ENCODE results near the gene BLVRB. TPM values are rescaled to one million over a fixed set of nuclear protein-coding genes. Genes with fewer than 3 reads are reported as not detected.

The BLVRB gene
- total and polyA plus RNA-seq, 2 donors (not counting 3 experiments of a cell fraction or from before 2014, with no cell fraction given): 30.8 to 113 TPM

DNA sequence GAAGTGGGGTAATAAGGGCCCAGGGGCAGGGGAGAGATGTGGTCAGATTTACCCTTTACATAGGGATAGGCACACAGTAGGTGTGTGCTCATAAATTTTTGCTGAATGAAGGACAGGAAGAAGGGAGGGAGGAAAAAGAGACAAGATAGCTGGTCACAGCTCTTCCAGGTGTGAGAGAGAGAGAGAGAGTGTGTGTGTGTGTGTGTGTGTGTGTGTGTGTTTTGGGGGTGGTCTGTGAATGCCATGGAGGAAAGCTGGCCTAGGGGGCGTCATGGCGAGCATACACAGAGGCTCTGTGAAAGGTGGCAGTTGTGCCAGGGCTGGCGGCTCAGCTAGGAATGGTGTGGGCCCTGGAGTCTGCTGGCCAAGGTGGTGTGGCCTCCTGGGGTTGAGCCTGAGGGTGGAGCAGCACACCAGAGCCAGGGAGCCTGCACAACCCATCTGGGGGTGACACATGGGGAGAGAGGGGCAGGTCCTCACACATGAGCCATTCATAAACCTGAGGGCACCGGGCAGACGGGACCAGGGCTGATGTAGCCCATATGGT lies 46.4 kb downstream of the BLVRB start:
- Histone ChIP-seq H3K9ac (replicated peaks; ENCODE audit: extremely low read depth, insufficient read depth, low read length) (no peak overlapping the region), H3K27ac (ENCODE audit: insufficient read depth, low read depth, low read length) (no peak overlapping the region), H3K36me3 (ENCODE audit: control insufficient read depth in 2 of 2, extremely low read depth in 1 of 2, insufficient read depth in 2 of 2, low read length in 2 of 2) (peaks cover 8 to 9% of the 10 kb centered on the region in 2 experiments), H3K9me1 (replicated peaks; ENCODE audit: control insufficient read depth, extremely low read depth, insufficient read depth, low read length) (no peaks in the 10 kb centered on the region), H3K9me3 (replicated peaks; ENCODE audit: control insufficient read depth, insufficient read depth, low read length) (no peaks in the 10 kb centered on the region), H3K27me3 (ENCODE audit: control insufficient read depth in 2 of 2, insufficient read depth in 2 of 2, low read length in 2 of 2) (no peaks in the 10 kb centered on the region), H3K4me2 (ENCODE audit: insufficient read depth, low read length) (no peak overlapping the region), H2AFZ (ENCODE audit: low read depth, low read length) (no peak overlapping the region), H3K4me1 (ENCODE audit: control insufficient read depth, extremely low read depth, insufficient read depth, low read length) (peaks cover 21% of the 10 kb centered on the region), H3K4me3 (replicated peaks in 1 of 3; ENCODE audit: insufficient read depth in 1 of 3, low read depth in 1 of 3, low read length in 3 of 3) (no peak overlapping the region), H4K20me1 (replicated peaks; ENCODE audit: control insufficient read depth, extremely low read depth, insufficient read depth, low read length) (no peaks in the 10 kb centered on the region), H3K79me2 (ENCODE audit: control insufficient read depth, insufficient read depth, low read length) (peaks cover 20% of the 10 kb centered on the region)
- ChIA-PET POLR2A (no interaction called here), CTCF (interaction anchor here (3.7 kb wide), 1 partner anchor 46 kb away, joined by 43 read pairs; the partner anchor contains the start of genes BLVRB and SPTBN4)
- no TSS peak for BruUV-seq (replicated peaks)
- TF ChIP-seq MAX (IDR thresholded peaks at IDR 0.05; ENCODE audit: insufficient read depth, insufficient read length) (no peak), CTCF (IDR thresholded peaks at IDR 0.05; ENCODE audit: extremely low read depth in 1 of 2, insufficient read depth in 1 of 2, low read depth in 1 of 2, low read length in 2 of 2) (no peak), POLR2AphosphoS5 (IDR thresholded peaks at IDR 0.05; ENCODE audit: insufficient read depth, low read depth, low read length) (no peak)
- DNase-seq (ENCODE audit: low read depth, low spot score): no peak
- intact Hi-C loops (cut with micrococcal nuclease) (no loop called here), dilution Hi-C loops (cut with MboI; ENCODE audit: extremely low pct_ligation_motif_present, low sequenced_read_pairs) (no loop called here)
- FAIRE-seq: no peak

GRCh38 chr19:40418040-40418439 lies 47.5 kb downstream of the BLVRB start:
- no peaks in the 10 kb centered on the region for H3K27me3 ChIP-seq (ENCODE audit: control insufficient read depth in 2 of 2, insufficient read depth in 2 of 2, low read length in 2 of 2)
- TF ChIP-seq POLR2AphosphoS5 (IDR thresholded peaks at IDR 0.05; ENCODE audit: insufficient read depth, low read depth, low read length) (no peak), MAX (IDR thresholded peaks at IDR 0.05; ENCODE audit: insufficient read depth, insufficient read length) (no peak), GATA2 (IDR thresholded peaks at IDR 0.05; ENCODE audit: insufficient read depth, insufficient read length, low read depth, low read length) (no peak), JUN (IDR thresholded peaks at IDR 0.05; ENCODE audit: borderline replicate concordance, insufficient read depth, insufficient read length, low read depth) (no peak), CTCF (IDR thresholded peaks at IDR 0.05; ENCODE audit: extremely low read depth in 1 of 2, insufficient read depth in 1 of 2, low read depth in 1 of 2, low read length in 2 of 2) (no peak), MYC (IDR thresholded peaks at IDR 0.05; ENCODE audit: low read depth, low read length) (no peak), FOS (IDR thresholded peaks at IDR 0.05; ENCODE audit: borderline replicate concordance, insufficient read depth, low read length) (no peak), EZH2 (IDR thresholded peaks at IDR 0.05; ENCODE audit: borderline replicate concordance, low read depth, low read length, severe bottlenecking) (no peak), POLR2A (IDR thresholded peaks at IDR 0.05; ENCODE audit: low read depth, low read length) (no peak)
- H2AFZ ChIP-seq (ENCODE audit: low read depth, low read length): no peak overlapping the region
- ChIA-PET CTCF (interaction anchor here (3.7 kb wide), 1 partner anchor 47 kb away, joined by 43 read pairs; the partner anchor contains the start of genes BLVRB and SPTBN4), POLR2A (no interaction called here)
- no peak overlapping the region for H3K4me3 ChIP-seq (replicated peaks in 1 of 3; ENCODE audit: insufficient read depth in 1 of 3, low read depth in 1 of 3, low read length in 3 of 3)
- H3K27ac ChIP-seq (ENCODE audit: insufficient read depth, low read depth, low read length): no peak overlapping the region
- H3K79me2 ChIP-seq (ENCODE audit: control insufficient read depth, insufficient read depth, low read length): peaks cover 9% of the 10 kb centered on the region
- no peak for DNase-seq (ENCODE audit: low read depth, low spot score)
- intact Hi-C loops (cut with micrococcal nuclease): no loop called here
- H3K9me3 ChIP-seq (replicated peaks; ENCODE audit: control insufficient read depth, insufficient read depth, low read length): no peaks in the 10 kb centered on the region
- peaks cover 19% of the 10 kb centered on the region for H3K4me1 ChIP-seq (ENCODE audit: control insufficient read depth, extremely low read depth, insufficient read depth, low read length)
- dilution Hi-C loops (cut with MboI; ENCODE audit: extremely low pct_ligation_motif_present, low sequenced_read_pairs): no loop called here
- peaks cover 6 to 7% of the 10 kb centered on the region in 2 experiments for H3K36me3 ChIP-seq (ENCODE audit: control insufficient read depth in 2 of 2, extremely low read depth in 1 of 2, insufficient read depth in 2 of 2, low read length in 2 of 2)
- BruUV-seq (replicated peaks): no TSS peak
- H4K20me1 ChIP-seq (replicated peaks; ENCODE audit: control insufficient read depth, extremely low read depth, insufficient read depth, low read length): no peaks in the 10 kb centered on the region
- no peaks in the 10 kb centered on the region for H3K9me1 ChIP-seq (replicated peaks; ENCODE audit: control insufficient read depth, extremely low read depth, insufficient read depth, low read length)
- H3K4me2 ChIP-seq (ENCODE audit: insufficient read depth, low read length): no peak overlapping the region
- no peak for FAIRE-seq
- H3K9ac ChIP-seq (replicated peaks; ENCODE audit: extremely low read depth, insufficient read depth, low read length): no peak overlapping the region
